K562 (cell line): Measurements from ENCODE around the gene HSD3B7. TPM values are rescaled to one million over a fixed set of nuclear protein-coding genes. Genes with fewer than 3 reads are reported as not detected.

Experiments used
- ARID3A ChIP-seq: IDR thresholded peaks from 2 replicates; pipeline ENCODE4 v1.6.1; 2012; ENCODE audit warnings: low read depth, low read length, improper control_type of control experiment, borderline replicate concordance
- FOXO4 ChIP-seq: fragments of 450-650 bp; formaldehyde crosslinking; IDR thresholded peaks from 2 replicates; pipeline ENCODE4 v1.4.0; 2020; ENCODE audit warnings: mild to moderate bottlenecking, moderate library complexity
- HMG20B ChIP-seq: fragments of 250-450 bp; sonication (Bioruptor Pico); IDR thresholded peaks from 2 replicates; pipeline ENCODE4 v1.5.0; 2021; ENCODE audit warnings: mild to moderate bottlenecking
- MBD2 ChIP-seq: sonication (generic); IDR thresholded peaks from 2 replicates; pipeline ENCODE4 v1.6.1; 2016; ENCODE audit warnings: low read depth, borderline replicate concordance
- TFAP4 ChIP-seq: sonication (generic); formaldehyde crosslinking; IDR thresholded peaks from 2 replicates; pipeline ENCODE4 v1.8.0; 2022; ENCODE audit warnings: missing genetic modification reagents, mild to moderate bottlenecking, moderate library complexity, borderline replicate concordance
- YY1 ChIP-seq, 3 experiments: IDR thresholded peaks; 2 replicates each; pipeline ENCODE4 v1.6.1; 2011; ENCODE audit warnings: low read length in 2 of 3, mild to moderate bottlenecking in 2 of 3, moderate library complexity in 2 of 3, borderline replicate concordance in 1 of 3, control low read depth in 1 of 3, low read depth in 1 of 3; ENCODE audit not compliant: insufficient read depth in 3 of 3, insufficient replicate concordance in 2 of 3, control insufficient read depth in 1 of 3, insufficient read length in 1 of 3; ENCODE audit errors: extremely low read depth in 1 of 3
- ZSCAN29 ChIP-seq: fragments of 450-650 bp; IDR thresholded peaks from 2 replicates; pipeline ENCODE4 v1.6.1; 2017
- polyA plus RNA-seq, 8 experiments: library from polyadenylated mRNA; depleted of rRNA in 4 of 8; stranded (reverse) in 5 of 8; unstranded in 3 of 8; fragments of >200 nt; fragmentation: Nextera tagmentation in 2 of 8; fragmentation: Illumina TruSeq in 1 of 8; extraction: Ambion mirVana in 2 of 8; extraction: Trizol in 1 of 8; gene quantifications; 2 replicates each; pipeline versions ENCODE4 v1.2.1 to v1.2.3, GENCODE V29; 2011 to 2014; ENCODE audit warnings: inconsistent platforms in 1 of 8, missing spikeins in 1 of 8
- total RNA-seq, 7 experiments: library from RNA; depleted of rRNA in 6 of 7; stranded (reverse); fragments of >200 nt in 6 of 7; fragmentation: Illumina TruSeq in 2 of 7; extraction: Trizol in 2 of 7; gene quantifications; 2 replicates each; pipeline versions ENCODE4 v1.2.1 to v1.2.3, GENCODE V29; 2011 to 2021; ENCODE audit warnings: low replicate concordance in 1 of 7

Gene HSD3B7
- total and polyA plus RNA-seq, 9 of the 15 experiments (the other 6 are each of a cell fraction or from before 2014, with no cell fraction given), result 5.4 to 49.1 (median 23.0) TPM

- TF ChIP-seq ARID3A (no peak), HMG20B (CRISPR knock-in tag) (no peak), FOXO4 (no peak), TFAP4 (no peak), MBD2 (no peak), ZSCAN29 (no peak), YY1 (IDR thresholded peaks at IDR 0.05; ENCODE audit: borderline replicate concordance in 1 of 3, control insufficient read depth in 1 of 3, extremely low read depth in 1 of 3, insufficient read depth in 3 of 3, insufficient read length in 1 of 3, insufficient replicate concordance in 2 of 3, low read depth in 1 of 3, low read length in 2 of 3) (no peak)
- TF ChIP-seq, all 486 proteins: peak for 2
Observed at GRCh38 chr16:31022544-31023251, 37.7 kb downstream of the HSD3B7 start (continued).
